Nephron (organoid): Measurements from ENCODE around the gene ANGPTL2.

Source experiments
- H3K27ac Mint-ChIP-seq, 3 experiments: 2 replicates each; pipeline ENCODE4 v1.8.0; 2020; ENCODE audit warnings: mixed read lengths in 3 of 3, mild to moderate bottlenecking in 2 of 3, moderate library complexity in 1 of 3
- H3K27me3 Mint-ChIP-seq: 2 replicates; pipeline ENCODE4 v1.8.0; 2021; ENCODE audit warnings: low read depth, mild to moderate bottlenecking, moderate library complexity, mixed read lengths
- H3K36me3 Mint-ChIP-seq: 2 replicates; pipeline ENCODE4 v1.8.0; 2020; ENCODE audit warnings: low read depth, mixed read lengths
- H3K4me1 Mint-ChIP-seq: 2 replicates; pipeline ENCODE4 v1.8.0; 2020; ENCODE audit warnings: mixed read lengths
- H3K4me3 Mint-ChIP-seq, 3 experiments: 2 replicates each; pipeline ENCODE4 v1.8.0; 2020; ENCODE audit warnings: mild to moderate bottlenecking in 3 of 3, mixed read lengths in 3 of 3, moderate library complexity in 2 of 3
- H3K9me3 Mint-ChIP-seq: 2 replicates; pipeline ENCODE4 v1.8.0; 2020; ENCODE audit warnings: mixed read lengths
- TF ChIP-seq, protein P1 (sequence below), 3 experiments: fragments of 200-600 bp; sonication (generic); IDR thresholded peaks; one replicate each; pipeline ENCODE4 v1.5.0; 2021; ENCODE audit warnings: antibody characterized with exemption in 3 of 3; ENCODE audit not compliant: unreplicated experiment in 3 of 3

The ANGPTL2 gene

DNA sequence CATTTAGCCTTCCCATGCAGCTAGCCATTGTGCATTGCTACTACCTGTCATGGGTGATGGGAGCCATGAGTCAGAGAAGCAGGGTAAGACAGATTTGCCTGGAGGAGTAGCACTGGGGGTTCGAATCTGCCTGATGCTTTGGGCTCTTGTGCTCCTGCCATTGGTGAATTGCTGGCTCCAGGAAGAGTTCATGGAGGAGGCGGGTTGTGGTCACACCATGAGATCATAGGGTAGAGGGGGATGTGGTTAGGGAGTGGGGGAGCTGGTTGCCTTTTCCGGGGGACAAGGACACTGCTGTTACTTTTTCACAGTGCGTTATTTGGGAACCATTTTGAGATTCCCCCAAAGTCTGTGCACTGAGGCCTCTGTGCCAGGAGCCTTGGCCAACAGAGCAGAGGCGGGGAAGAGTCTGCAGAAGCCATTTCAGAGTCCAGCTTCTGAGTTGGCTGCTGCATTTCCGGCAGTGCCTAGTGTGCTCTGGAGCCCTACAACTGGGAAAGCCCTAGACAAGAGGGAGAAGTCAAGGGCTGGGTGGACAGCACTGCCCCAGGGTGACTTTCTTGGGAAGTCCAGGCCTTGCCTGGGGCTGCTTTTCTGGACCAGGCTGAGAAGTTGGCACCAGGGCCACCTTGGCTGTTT lies 6.2 kb downstream of the ANGPTL2 start:
- H3K4me1 Mint-ChIP-seq, result peaks cover 40% of the 10 kb centered on the region
- H3K27ac Mint-ChIP-seq, result no peak overlapping the region
- no peaks in the 10 kb centered on the region for H3K27me3 Mint-ChIP-seq
- no peak overlapping the region for H3K4me3 Mint-ChIP-seq
- H3K9me3 Mint-ChIP-seq, result no peaks in the 10 kb centered on the region
- TF ChIP-seq, protein P1, sequence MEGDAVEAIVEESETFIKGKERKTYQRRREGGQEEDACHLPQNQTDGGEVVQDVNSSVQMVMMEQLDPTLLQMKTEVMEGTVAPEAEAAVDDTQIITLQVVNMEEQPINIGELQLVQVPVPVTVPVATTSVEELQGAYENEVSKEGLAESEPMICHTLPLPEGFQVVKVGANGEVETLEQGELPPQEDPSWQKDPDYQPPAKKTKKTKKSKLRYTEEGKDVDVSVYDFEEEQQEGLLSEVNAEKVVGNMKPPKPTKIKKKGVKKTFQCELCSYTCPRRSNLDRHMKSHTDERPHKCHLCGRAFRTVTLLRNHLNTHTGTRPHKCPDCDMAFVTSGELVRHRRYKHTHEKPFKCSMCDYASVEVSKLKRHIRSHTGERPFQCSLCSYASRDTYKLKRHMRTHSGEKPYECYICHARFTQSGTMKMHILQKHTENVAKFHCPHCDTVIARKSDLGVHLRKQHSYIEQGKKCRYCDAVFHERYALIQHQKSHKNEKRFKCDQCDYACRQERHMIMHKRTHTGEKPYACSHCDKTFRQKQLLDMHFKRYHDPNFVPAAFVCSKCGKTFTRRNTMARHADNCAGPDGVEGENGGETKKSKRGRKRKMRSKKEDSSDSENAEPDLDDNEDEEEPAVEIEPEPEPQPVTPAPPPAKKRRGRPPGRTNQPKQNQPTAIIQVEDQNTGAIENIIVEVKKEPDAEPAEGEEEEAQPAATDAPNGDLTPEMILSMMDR (IDR thresholded peaks at IDR 0.05; ENCODE audit: unreplicated experiment in 3 of 3), result no peak
- H3K36me3 Mint-ChIP-seq, result no peaks in the 10 kb centered on the region

GRCh38 chr9:127114606-127115005 lies 7.8 kb downstream of the ANGPTL2 start:
- H3K27ac Mint-ChIP-seq, result no peak overlapping the region
- H3K9me3 Mint-ChIP-seq, result no peaks in the 10 kb centered on the region
- no peak overlapping the region for H3K4me3 Mint-ChIP-seq
- H3K36me3 Mint-ChIP-seq, result peaks cover 9% of the 10 kb centered on the region
- H3K4me1 Mint-ChIP-seq, result peaks cover 35% of the 10 kb centered on the region
- H3K27me3 Mint-ChIP-seq, result no peaks in the 10 kb centered on the region
- TF ChIP-seq, protein P1 (IDR thresholded peaks at IDR 0.05; ENCODE audit: unreplicated experiment in 3 of 3), result no peak

- H3K4me3 Mint-ChIP-seq, result no peak overlapping the region
- TF ChIP-seq, protein P1 (IDR thresholded peaks at IDR 0.05; ENCODE audit: unreplicated experiment in 3 of 3), result no peak
- peaks cover 16% of the 10 kb centered on the region for H3K36me3 Mint-ChIP-seq
- H3K27me3 Mint-ChIP-seq, result no peaks in the 10 kb centered on the region
- no peak overlapping the region for H3K27ac Mint-ChIP-seq
- no peaks in the 10 kb centered on the region for H3K9me3 Mint-ChIP-seq
- peaks cover 25% of the 10 kb centered on the region for H3K4me1 Mint-ChIP-seq
Measured at GRCh38 chr9:127113191-127113972, 9.1 kb downstream of the ANGPTL2 start.

DNA sequence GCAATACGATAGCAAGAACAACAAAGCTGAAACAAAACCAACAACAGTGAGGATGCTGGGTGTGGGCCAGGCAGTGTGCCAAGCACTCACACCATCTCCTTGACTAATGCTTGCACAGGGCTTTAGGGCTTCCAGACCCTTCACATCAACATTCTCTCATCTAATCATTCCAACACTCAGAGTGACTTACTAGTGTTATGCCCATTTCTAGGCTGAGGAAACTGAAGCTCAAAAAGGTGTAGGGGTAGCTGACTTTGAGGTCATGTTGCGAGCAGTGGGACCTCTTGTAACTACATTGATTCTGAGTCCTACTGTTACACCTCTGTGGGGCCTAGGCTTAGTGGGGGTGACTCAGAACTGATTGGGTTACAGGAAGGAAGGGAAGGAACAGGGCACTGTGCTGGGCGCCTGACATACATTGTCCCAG lies 9.7 kb downstream of the ANGPTL2 start:
- Mint-ChIP-seq H3K27me3 (no peaks in the 10 kb centered on the region), H3K4me3 (no peak overlapping the region), H3K4me1 (peaks cover 20% of the 10 kb centered on the region), H3K36me3 (peaks cover 20% of the 10 kb centered on the region), H3K27ac (no peak overlapping the region), H3K9me3 (no peaks in the 10 kb centered on the region)
- TF ChIP-seq, protein P1 (IDR thresholded peaks at IDR 0.05; ENCODE audit: unreplicated experiment in 3 of 3), result no peak

GRCh38 chr9:127112056-127112455 lies 10.4 kb downstream of the ANGPTL2 start:
- Mint-ChIP-seq H3K27me3 (no peaks in the 10 kb centered on the region), H3K9me3 (no peaks in the 10 kb centered on the region), H3K36me3 (peaks cover 23% of the 10 kb centered on the region), H3K27ac (no peak overlapping the region), H3K4me1 (peaks cover 16% of the 10 kb centered on the region), H3K4me3 (no peak overlapping the region)
- TF ChIP-seq, protein P1 (IDR thresholded peaks at IDR 0.05; ENCODE audit: unreplicated experiment in 3 of 3), result no peak
